Kidney glomerular epithelial cell (primary cell): ENCODE measurements around the gene CDK5RAP2.
"Not testable (repeated sequence)": the region's sequence is repeated elsewhere in the genome, so short reads cannot be mapped to it uniquely, and the experiment has no call there.

Experiments
- DNase-seq: peaks from one replicate; lab custom pipeline; 2025; lab: John Stamatoyannopoulos, UW

The CDK5RAP2 gene

DNA sequence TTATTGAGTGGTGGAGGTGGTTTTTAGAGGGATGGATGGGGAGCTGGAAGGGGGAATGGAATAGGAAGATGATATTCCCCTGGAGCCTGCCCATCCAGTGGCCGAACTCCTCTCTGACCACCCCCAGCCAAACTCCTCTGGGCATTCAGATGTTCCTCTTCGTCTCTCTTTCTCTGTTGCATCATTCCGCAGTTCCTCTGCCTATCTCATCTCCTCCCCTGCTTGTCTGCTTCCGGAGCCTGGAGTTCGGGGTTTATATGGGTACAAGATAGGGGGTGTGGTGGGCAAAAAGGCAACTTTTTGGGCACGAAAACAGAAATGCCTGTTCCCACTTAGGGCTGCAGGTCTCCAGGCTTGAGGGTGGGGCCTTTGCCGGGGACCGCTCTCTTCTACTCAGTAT, 12.2 kb upstream of the CDK5RAP2 start:
- DNase-seq = no peak

DNA sequence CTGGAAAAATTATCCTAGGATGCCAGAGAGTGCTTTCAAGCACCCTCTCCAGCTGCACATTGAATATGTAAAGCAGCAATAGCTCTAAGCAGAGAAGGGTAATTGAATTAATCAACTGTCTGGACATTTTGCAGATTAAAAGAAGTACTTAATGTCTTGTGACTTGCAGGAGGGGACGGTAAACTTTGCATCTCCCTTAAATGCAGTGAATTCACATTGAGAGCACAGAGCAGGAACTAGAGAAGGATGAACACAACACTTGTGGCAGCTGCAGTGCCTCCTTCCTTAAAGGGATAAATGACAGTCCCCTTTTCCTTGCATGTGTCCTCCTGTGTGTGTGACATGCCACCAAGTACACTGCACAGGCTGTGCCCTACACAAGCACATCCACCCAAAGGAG, 7.4 kb upstream of the CDK5RAP2 start:
- no peak for DNase-seq

DNA sequence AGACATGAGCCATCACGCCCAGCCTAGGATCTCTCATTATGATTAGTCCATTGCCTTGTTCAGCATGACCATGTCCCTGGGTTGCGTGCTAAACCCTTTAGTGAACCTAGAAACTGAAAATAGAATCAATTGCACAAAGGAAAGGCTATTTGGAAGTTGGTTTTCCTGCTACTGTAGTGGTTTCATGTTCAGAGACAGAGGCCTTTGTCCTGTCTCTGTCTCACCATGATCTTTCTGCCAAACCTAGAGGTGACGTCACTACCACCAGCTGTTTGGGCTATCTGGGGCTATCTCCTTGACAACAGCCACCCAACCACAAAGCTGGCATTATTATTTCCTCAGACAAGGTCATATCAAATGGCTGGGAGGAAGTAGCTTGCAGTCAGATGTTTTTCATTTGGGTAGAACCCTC, 4.0 kb upstream of the CDK5RAP2 start:
- DNase-seq = peak; percentile 53

DNA sequence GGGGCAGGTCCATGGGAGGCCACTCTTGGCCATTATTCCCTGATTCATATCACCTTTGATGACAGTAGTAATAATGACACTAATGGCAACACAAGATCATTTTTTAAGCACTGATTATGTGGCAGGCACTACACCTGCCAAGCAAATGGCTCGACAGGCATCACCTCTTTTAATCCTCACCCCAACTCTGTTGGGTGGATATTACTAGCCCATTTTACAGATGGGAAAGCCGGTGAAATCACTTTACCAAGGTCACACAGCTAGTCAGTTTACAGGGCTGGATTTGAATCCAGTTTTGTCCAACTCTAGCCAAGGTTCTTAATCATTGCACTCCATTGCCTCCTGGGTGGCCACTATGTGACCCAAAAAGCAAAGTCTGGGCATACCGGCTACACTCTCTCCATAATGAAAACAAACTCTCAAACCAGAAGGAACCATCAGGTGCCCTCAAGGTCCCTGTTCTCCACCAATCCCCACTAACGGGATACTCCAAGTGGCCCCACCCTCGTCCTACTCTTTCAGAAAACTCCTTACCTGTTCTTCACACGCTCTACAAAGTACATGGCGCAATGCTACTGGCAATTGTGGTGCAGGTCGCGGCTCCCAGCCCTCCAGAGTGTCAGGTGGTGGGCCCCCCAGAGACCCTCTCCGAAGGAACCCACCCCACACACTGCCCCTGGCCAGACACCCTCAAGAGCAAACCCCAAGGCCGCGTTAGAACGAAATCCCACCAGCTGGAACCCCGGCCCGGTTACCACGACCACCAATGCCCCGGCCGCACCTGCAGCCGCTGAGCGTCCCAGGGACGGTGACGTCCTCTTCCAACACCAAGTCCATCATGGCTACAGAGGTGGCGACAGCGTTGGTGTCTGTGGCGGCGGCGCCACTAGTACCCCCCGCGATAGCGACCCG, 572 bp downstream of the CDK5RAP2 start:
- peak; percentile 16 for DNase-seq

DNA sequence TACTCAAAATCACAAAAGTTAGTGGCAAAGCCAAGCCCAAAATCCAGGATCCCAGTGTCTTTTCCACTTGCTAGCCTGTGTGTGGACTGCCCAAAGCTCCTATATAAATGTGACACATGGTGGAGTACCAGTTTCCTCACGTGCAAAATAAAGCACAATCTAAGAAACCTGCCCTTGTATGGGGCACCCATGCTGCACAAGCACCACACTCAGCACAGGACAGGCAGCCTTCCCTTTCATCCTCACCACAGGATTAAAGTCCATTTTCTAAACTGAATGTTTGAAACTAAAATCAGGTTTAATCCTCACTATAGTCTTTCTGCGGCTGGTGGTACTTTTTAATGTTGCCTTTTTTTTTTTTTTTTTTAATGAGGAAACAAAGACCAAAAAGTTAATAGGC, 5.5 kb downstream of the CDK5RAP2 start:
- DNase-seq = no peak

DNA sequence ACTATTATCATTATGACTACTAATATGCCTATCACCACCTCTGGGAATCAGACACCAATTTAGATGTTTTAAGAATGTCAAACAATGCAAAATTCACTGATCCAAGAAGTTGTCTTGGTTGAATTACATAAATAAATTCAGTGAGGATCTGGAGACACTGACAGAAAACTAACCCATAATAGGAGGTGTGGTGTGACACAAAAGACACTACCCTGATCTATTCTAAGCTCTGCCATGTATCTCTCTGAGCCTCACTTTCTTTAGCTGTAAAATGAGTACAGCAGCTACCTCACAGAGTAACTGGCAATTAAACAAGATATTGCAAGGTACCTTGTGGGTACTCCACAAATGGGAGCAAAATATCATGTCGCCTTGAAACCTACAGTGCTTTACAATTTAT, 7.5 kb downstream of the CDK5RAP2 start:
- no peak for DNase-seq

DNA sequence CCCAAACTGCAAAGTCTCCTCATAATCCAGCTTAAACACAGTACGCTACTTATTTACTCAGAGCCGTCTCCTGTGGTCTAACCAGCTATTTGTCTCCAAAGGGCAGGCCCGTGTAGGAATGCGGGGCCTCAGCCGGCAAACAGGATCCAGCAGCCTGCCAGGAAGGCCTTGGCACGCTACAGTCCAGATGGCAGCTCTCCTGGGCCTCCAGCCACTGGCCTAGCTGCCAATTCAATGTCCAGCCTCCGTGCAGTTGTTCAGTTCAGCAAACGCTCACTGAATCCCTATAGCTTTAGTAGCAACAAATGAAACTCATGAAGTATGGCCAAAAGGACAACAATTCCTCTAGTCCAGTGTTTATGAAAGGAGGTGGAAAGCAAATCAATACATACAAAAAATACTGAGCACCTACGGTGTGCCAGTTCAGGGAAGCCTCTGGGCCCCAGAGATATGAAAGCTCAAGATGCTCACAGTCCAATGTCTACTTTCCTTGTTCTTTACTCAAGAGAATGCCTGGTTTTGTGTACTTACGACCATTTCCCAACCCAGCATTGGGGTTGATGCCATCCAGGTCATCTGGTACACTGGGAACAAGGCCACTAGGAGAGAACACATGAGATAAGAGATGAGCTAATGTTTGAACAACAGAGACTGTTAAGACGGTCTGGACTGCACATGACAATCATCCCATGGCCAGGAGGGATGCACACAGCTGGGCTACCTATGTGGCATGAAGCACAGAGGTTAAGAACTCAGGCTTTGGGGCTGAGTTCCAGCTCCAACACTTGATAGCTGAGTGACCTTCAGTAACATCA, 8.3 kb downstream of the CDK5RAP2 start:
- no peak for DNase-seq

DNA sequence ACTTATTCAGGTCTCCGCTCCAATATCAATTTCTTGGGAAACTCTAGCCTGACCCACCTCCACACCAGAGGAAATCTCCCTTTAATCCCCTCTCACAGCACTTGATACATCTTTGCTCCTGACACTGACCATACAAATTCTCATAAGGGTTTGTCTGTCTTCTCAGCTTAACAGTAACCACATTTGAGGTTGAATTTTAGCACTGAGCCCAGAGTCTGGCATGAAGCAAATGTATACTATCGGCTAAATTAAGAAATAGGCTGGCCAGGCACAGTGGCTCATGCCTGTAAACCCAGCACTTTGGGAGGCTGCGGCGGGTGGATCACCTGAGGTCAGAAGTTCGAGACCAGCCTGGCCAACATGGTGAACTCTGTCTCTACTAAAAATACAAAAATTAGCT, 9.7 kb downstream of the CDK5RAP2 start:
- DNase-seq = no peak

DNA sequence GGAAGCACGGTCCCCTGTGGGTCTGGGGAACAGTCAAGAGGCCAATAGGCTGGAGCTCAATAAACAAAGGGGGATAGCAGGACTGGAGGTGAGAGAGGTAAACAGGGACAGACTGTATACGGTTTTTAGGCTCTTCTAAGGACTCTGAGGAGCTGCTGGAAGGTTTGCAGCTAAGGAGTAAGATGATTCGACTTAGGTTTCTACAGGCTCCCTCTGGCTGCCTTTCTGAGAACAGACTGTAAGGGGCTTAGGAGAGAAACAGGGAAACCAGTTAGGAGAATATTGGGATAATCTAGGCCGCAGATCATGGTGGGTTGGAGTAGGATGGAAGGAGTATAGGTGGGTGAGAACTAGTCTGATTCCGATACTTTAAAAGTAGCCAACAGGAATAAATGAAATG, 10.4 kb downstream of the CDK5RAP2 start:
- no peak for DNase-seq

DNA sequence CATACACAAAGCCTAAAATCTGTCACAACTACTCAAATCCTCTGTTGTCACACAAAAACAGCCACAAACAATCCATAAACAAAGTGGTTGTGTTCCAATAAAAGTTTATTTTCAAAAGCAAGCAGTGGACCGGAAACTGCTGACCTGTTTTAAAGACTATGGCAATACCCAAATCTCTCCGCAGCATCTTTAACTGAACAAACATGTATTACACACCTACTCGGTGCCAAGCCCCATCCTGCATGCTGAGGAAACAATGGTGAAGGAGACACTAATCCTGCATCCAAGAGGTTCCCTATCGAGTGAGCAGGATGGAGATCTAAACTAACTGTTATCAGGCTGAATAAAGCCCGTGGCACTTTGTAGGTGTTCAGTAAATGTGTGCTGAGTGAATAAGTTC, 11.2 kb downstream of the CDK5RAP2 start:
- no peak for DNase-seq

DNA sequence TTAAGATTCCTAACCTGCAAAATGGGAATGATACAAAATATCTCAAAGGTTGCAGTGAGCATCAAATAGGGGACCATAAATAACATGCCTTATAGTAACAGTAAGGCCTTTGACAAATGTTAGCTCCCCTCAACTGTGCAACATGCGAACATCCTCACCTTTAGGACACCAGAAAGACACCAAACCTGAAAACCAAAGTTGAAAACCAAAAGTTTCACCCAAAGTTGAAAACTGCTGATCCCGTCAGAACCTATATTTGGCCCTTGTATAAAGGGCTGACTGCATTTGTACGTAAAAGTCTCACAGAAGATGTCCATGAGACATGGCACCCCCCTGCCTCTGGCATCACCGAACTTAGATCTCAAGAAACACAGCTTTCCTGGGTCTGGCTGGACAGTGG, 12.1 kb downstream of the CDK5RAP2 start:
- DNase-seq = no peak

DNA sequence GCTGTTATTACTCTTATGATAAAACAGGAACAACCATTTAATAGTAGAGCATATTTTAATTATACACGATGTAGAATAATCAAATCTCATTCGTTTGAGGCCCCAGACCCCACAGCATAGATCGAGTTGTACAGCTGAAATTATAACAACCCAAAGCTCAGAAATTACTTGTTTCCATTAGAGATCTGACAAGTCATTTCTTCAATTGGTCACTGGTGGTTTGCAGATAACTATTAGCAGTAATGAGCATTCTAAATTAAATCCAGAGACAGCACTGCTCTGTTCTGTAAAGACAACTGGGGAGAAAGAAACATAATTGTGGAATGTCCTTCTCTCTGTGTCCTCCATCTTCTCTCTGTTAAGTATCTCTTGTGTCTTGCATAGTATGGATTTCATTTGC, 12.9 kb downstream of the CDK5RAP2 start:
- no peak for DNase-seq

DNA sequence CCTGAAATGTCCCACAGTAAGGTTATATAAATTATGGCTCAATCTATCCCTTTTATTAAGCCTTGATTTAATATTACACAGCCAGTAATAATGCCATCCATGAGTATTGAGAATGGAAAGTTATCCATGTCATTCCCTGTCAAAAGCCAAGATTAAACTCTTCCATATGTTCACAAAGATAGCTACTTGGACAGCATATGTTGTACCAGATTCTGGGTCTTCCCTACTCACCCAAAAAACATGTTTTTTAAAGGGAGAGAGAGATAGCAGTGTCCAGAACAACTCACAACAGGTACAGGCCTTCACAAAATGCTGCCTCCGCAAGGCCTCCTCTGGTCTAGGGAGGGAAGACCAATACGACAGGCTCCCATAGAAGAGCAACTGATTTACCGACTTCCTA, 15.4 kb downstream of the CDK5RAP2 start:
- no peak for DNase-seq

DNA sequence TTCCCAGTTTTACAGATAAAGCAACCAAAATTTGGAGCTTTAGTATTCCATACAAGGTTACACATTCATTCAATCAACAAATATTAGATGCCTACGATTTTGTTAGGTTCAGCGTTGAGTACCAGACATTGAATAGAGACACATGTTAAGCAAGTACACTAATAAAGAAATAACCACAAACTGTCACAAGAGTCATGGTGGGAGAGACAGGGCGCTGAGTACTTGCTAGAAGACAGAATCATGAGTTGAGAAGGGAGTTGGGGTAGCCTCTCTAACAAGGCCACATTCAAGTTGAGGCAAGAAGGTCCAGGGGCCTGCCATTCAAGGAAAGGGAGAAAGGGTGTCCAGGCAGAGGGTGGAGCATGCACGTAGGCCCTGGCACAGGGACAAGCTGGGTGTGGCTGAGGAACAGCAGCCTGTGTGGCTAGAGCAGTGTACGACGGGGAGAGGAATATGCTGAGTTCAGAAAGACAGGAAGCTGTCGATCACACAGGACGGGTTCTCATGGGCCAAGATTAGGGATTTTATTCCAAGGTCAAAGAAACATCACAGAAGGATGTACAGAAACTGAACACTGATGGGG, 17.0 kb downstream of the CDK5RAP2 start:
- no peak for DNase-seq

DNA sequence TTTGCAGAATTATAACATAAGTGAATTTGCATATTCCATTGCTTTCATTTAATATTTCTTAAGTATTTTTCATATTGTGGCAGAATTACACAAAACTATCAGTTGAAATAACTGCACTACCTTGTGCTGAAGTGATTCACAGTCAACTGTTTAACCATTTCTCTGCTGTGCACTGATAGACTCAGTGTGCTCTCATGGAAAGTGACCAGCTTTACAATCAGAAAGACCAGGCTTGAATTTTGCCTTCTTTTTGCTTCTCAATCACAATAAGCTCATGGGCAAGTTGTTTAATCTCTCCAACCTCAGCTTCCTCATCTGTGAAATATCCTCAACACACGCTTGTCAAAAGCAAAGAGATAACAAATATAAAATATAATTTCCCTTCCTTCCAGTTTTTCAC, 18.3 kb downstream of the CDK5RAP2 start:
- no peak for DNase-seq

DNA sequence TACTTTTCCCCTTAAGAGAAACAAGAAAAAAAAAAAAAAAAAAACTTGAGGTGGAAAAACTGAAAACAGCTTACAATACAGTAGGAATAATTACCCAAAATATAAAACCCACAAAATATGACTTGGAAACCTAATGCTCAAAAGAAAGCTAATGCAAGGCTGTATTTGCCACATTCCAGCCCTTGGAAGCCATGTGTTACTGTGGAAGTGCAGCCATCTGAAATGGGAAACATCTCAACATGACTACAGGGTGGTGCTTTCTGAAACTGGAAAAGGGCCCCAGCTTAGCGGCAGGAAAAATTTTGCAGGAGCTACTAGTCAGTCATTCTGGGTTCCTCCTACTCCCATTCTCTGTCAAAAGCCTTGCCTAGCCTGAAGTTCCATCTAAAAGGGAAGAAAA, 20.4 kb downstream of the CDK5RAP2 start:
- DNase-seq = no peak

DNA sequence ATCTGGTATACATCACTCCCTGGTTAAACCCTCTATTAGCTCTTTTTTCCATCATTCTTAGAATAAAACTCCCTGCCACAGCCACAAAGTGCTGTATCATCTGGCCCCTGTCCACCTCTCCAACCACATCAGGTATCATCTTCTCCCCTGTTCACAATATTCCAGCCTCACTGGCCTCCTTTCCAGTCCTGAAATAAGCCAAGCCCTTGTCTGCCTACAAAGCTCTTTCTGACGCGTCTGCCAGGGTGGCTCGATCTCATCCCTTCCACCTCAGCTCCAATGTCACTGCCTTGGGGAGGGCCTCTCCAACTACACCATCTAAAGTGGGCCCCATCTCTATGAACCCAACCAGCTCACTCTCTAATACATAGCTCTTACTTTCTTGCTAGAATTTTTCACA, 21.5 kb downstream of the CDK5RAP2 start:
- DNase-seq = no peak

DNA sequence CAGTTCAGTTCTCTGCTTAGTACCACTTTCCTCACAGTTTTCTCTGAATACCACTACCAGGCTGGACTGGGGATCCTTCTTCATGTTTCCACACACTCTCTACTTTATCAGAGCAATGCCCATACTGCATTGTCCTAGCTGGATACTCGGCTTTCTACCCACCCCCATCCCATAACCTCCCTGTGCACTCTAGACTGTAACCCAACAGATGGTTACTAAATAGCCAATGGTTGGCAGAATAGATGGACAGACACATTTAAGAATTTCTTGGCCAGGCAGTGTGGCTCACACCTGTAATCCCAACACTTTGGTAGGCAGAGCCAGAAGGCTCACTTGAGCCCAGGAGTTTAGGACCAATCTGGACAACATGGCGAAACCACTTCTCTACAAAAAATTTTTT, 22.8 kb downstream of the CDK5RAP2 start:
- no peak for DNase-seq

DNA sequence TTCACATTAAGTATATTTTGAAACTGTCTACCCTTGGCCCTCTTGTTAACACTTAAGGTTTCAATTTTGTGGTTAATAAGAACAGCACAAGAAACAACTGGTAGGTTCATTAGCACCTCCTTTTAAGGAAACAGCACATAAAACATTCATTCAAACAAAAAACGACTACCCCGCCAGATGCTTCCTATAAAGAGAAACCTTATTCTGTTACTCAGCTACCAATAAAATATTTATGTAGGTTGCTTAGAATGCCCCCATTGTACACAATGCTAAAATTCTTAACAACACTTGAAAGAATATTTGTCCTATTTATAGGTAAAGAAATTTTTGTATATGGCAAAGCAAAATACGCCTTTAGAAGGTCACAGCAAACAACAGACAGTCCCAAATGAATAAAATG, 23.2 kb downstream of the CDK5RAP2 start:
- DNase-seq = no peak

DNA sequence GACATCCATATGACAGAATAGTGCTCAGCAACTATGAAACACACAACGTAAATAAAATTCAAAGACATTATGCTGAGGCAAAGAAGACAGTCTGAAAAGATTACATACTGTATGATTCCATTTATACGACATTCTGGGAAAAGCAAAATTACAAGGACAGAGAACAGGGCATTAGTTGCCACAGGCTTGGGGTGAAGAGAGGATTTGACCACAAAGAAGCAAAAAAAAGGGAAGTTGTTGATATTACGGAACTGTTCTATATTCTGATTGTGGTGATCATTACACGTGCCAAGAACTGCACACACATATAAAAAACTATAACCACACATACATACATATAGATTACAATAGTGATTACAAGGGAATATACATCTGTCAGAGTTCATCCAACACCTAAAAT, 24.1 kb downstream of the CDK5RAP2 start:
- DNase-seq = no peak

DNA sequence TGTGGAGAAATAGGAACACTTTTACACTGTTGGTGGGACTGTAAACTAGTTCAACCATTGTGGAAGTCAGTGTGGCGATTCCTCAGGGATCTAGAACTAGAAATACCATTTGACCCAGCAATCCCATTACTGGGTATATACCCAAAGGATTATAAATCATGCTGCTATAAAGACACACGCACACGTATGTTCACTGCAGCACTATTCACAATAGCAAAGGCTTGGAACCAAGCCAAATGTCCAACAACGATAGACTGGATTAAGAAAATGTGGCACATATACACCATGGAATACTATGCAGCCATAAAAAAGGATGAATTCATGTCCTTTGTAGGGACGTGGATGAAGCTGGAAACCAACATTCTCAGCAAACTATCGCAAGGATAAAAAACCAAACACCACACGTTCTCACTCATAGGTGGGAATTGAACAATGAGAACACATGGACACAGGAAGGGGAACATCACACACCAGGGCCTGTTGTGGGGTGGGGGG, 27.7 kb downstream of the CDK5RAP2 start:
- DNase-seq = not testable (repeated sequence)

DNA sequence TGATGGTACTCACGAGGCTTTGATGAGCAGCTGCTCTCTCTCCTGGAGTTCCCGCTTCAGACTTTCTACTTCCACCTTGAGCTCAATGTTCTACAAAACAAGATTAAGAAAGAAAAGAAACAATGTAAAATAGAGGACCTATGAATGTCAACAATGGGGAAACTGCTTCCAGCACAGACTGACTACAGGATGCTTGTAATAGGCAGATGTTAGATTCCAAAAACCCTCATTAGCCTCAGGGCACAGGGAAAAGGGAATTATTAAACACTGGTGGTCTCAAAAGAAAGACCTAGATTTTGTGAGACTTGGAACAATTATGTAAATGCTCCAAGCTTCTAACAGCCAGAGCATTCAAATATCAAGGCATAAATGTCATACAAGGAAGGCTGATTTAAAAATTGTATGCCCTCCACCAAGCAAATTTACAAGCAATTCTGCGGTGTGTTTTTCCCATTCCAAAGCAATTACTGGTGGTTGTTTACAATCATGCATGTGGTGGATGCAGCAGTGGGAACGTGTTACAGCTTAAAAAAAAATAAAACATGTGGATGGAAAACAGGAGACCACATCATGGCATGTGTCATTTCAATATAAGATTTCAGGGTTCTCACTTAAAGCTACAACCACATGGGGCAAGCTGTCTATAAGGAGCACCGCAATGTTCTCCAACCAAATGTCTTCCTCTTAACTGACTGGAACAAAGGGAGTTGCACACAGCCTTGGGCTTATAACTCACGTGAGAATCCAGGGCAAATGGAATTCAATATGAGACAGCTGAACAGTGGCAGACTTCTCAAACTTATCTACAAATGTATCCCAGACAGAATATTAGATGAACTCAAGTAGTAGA, 34.0 kb downstream of the CDK5RAP2 start:
- no peak for DNase-seq
